H1 (cell line): ENCODE measurements around the gene LRRC27. TPM values are rescaled to one million over a fixed set of nuclear protein-coding genes. Genes with fewer than 3 reads are reported as not detected.
A peak's percentile ranks its signal among the peaks of the same experiment; 100 is the strongest.

ENCODE experiments used
- CTCF ChIA-PET: fragments of 300-600 bp; sonication (Branson Sonifier 250); formaldehyde crosslinking; loops from one replicate; lab custom pipeline; 2021; ENCODE audit not compliant: partially characterized antibody; lab: Charles Lee
- POLR2A ChIA-PET: fragments of 300-600 bp; sonication (Branson Sonifier 250); formaldehyde crosslinking; loops from one replicate; lab custom pipeline; 2021; ENCODE audit warnings: inconsistent platforms; ENCODE audit not compliant: partially characterized antibody; lab: Charles Lee
- DNase-seq, 2 experiments: peaks; one replicate each; pipeline versions ENCODE4 v3.0.0 to v3.0.0-alpha.2; 2010 to 2022; ENCODE audit warnings: low spot score in 2 of 2, low read depth in 1 of 2, mixed read lengths in 1 of 2
- FAIRE-seq: peaks from 2 replicates; lab custom pipeline; 2011; peaks lifted over from hg19 to GRCh38; lab: Jason Lieb, UNC
- H2AFZ ChIP-seq: 2 replicates; pipeline ENCODE4 v1.8.1; 2012; ENCODE audit warnings: low read length, inconsistent platforms
- H2AK5ac ChIP-seq: 2 replicates; pipeline ENCODE4 v1.6.1; 2013; ENCODE audit warnings: low read depth, low read length
- H2BK120ac ChIP-seq: replicated peaks from 2 replicates; pipeline ENCODE3; 2013; ENCODE audit warnings: low read depth, low read length, inconsistent platforms
- H2BK12ac ChIP-seq: 2 replicates; pipeline ENCODE4 v1.6.1; 2013; ENCODE audit warnings: low read depth, low read length
- H2BK15ac ChIP-seq: 2 replicates; pipeline ENCODE4 v1.6.1; 2013; ENCODE audit warnings: low read length
- H2BK20ac ChIP-seq: 2 replicates; pipeline ENCODE4 v1.6.1; 2013; ENCODE audit warnings: low read length
- H2BK5ac ChIP-seq: 2 replicates; pipeline ENCODE4 v1.6.1; 2013; ENCODE audit warnings: low read depth, low read length
- H3K14ac ChIP-seq: 2 replicates; pipeline ENCODE4 v1.6.1; 2013; ENCODE audit warnings: inconsistent platforms; ENCODE audit not compliant: insufficient read length
- H3K18ac ChIP-seq: 2 replicates; pipeline ENCODE4 v1.6.1; 2013; ENCODE audit warnings: low read length; ENCODE audit errors: extremely low read depth
- H3K23ac ChIP-seq: 2 replicates; pipeline ENCODE4 v1.6.1; 2013; ENCODE audit warnings: inconsistent platforms; ENCODE audit not compliant: insufficient read length
- H3K23me2 ChIP-seq: 2 replicates; pipeline ENCODE4 v1.6.1; 2013; ENCODE audit warnings: low read depth, low read length
- H3K27ac ChIP-seq: 2 replicates; pipeline ENCODE4 v1.6.1; 2011; ENCODE audit warnings: low read depth, low read length, inconsistent platforms
- H3K27me3 ChIP-seq, 4 experiments: replicated peaks in 1 of 4; 1 replicate in 1 of 4; 2 replicates in 3 of 4; pipeline versions ENCODE4 v1.6.1 to v1.8.1; 2011 to 2013; ENCODE audit warnings: low read length in 3 of 4, mild to moderate bottlenecking in 3 of 4, inconsistent platforms in 2 of 4, mixed read lengths in 2 of 4, moderate library complexity in 1 of 4; ENCODE audit not compliant: control insufficient read depth in 3 of 4, insufficient read depth in 3 of 4; ENCODE audit errors: extremely low read depth in 1 of 4
- H3K36me3 ChIP-seq, 4 experiments: 2 replicates each; pipeline versions ENCODE4 v1.6.1 to v1.8.1; 2011 to 2013; ENCODE audit warnings: mild to moderate bottlenecking in 4 of 4, low read length in 3 of 4, moderate library complexity in 2 of 4, control low read depth in 1 of 4, inconsistent platforms in 1 of 4; ENCODE audit not compliant: insufficient read depth in 4 of 4, control insufficient read depth in 2 of 4
- H3K4ac ChIP-seq: replicated peaks from 2 replicates; pipeline ENCODE3; 2013; ENCODE audit warnings: low read length, low read depth, mixed read lengths, inconsistent platforms; ENCODE audit not compliant: insufficient read length
- H3K4me1 ChIP-seq, 4 experiments: replicated peaks in 1 of 4; 1 replicate in 1 of 4; 2 replicates in 3 of 4; pipeline versions ENCODE4 v1.6.1 to v1.8.1; 2011 to 2013; ENCODE audit warnings: low read length in 3 of 4, inconsistent platforms in 2 of 4, mixed read lengths in 1 of 4; ENCODE audit not compliant: insufficient read depth in 4 of 4, control insufficient read depth in 3 of 4
- H3K4me2 ChIP-seq, 2 experiments: 2 replicates each; pipeline versions ENCODE4 v1.6.1 to v1.8.1; 2011 to 2013; ENCODE audit warnings: low read depth in 2 of 2, low read length in 2 of 2, control low read depth in 1 of 2, inconsistent platforms in 1 of 2, mild to moderate bottlenecking in 1 of 2; ENCODE audit not compliant: insufficient read depth in 1 of 2
- H3K4me3 ChIP-seq, 4 experiments: fragments of 200-600, 300-600 bp in 1 of 4; sonication (generic), shearing (Covaris generic), sonication (Bioruptor Twin) in 1 of 4; 2 replicates each; pipeline versions ENCODE4 v1.5.1 to v1.8.1; 2011 to 2016; ENCODE audit warnings: low read length in 4 of 4, low read depth in 3 of 4, control low read depth in 2 of 4, inconsistent platforms in 2 of 4, mild to moderate bottlenecking in 2 of 4, mixed read lengths in 1 of 4, moderate library complexity in 1 of 4; ENCODE audit not compliant: insufficient read depth in 2 of 4; ENCODE audit errors: extremely low read depth in 1 of 4
- H3K56ac ChIP-seq: replicated peaks from 2 replicates; pipeline ENCODE3; 2013; ENCODE audit warnings: low read depth, mild to moderate bottlenecking, mixed read lengths, low read length, inconsistent platforms; ENCODE audit not compliant: insufficient read length
- H3K79me1 ChIP-seq: 2 replicates; pipeline ENCODE4 v1.6.1; 2013; ENCODE audit warnings: low read depth, low read length, control low read depth
- H3K79me2 ChIP-seq, 2 experiments: 2 replicates each; pipeline versions ENCODE4 v1.6.1 to v1.8.1; 2012 to 2013; ENCODE audit warnings: low read length in 2 of 2, mild to moderate bottlenecking in 2 of 2, inconsistent platforms in 1 of 2; ENCODE audit not compliant: insufficient read depth in 2 of 2, control insufficient read depth in 1 of 2
- H3K9ac ChIP-seq, 4 experiments: replicated peaks in 1 of 4; 1 replicate in 1 of 4; 2 replicates in 3 of 4; pipeline versions ENCODE4 v1.6.1 to v1.8.1; 2011 to 2013; ENCODE audit warnings: low read depth in 3 of 4, low read length in 3 of 4, control low read depth in 2 of 4, mild to moderate bottlenecking in 2 of 4, moderate library complexity in 2 of 4, inconsistent platforms in 1 of 4; ENCODE audit errors: extremely low read depth in 1 of 4
- H3K9me3 ChIP-seq, 2 experiments: 2 replicates each; pipeline versions ENCODE4 v1.6.1 to v1.8.1; 2012 to 2013; ENCODE audit warnings: mild to moderate bottlenecking in 2 of 2, moderate library complexity in 2 of 2, control low read depth in 1 of 2, inconsistent platforms in 1 of 2, low read depth in 1 of 2, low read length in 1 of 2, mixed read lengths in 1 of 2; ENCODE audit not compliant: insufficient read depth in 2 of 2
- H4K20me1 ChIP-seq, 2 experiments: replicated peaks in 1 of 2; 2 replicates each; pipeline versions ENCODE3 to v1.8.1; 2011 to 2013; ENCODE audit warnings: inconsistent platforms in 2 of 2, low read length in 2 of 2, mild to moderate bottlenecking in 1 of 2; ENCODE audit not compliant: insufficient read depth in 2 of 2, control insufficient read depth in 1 of 2
- H4K5ac ChIP-seq: 2 replicates; pipeline ENCODE4 v1.6.1; 2013; ENCODE audit warnings: low read length, low read depth, mixed read lengths, inconsistent platforms; ENCODE audit not compliant: insufficient read length
- H4K8ac ChIP-seq: 2 replicates; pipeline ENCODE4 v1.8.0; 2013; ENCODE audit warnings: mild to moderate bottlenecking, moderate library complexity, low read length, inconsistent platforms; ENCODE audit not compliant: insufficient read depth; ENCODE audit errors: extremely low read depth
- H4K91ac ChIP-seq: replicated peaks from 2 replicates; pipeline ENCODE3; 2013; ENCODE audit warnings: low read length, mixed read lengths, inconsistent platforms; ENCODE audit not compliant: insufficient read length
- ATF2 ChIP-seq: IDR thresholded peaks from 2 replicates; pipeline ENCODE4 v1.6.1; 2012; ENCODE audit warnings: low read length, inconsistent platforms
- FOSL1 ChIP-seq: IDR thresholded peaks from 2 replicates; pipeline ENCODE4 v1.6.1; 2011; ENCODE audit warnings: mild to moderate bottlenecking, low read depth, low read length, moderate library complexity; ENCODE audit not compliant: insufficient read depth
- KDM5A ChIP-seq: fragments of 200-600 bp; IDR thresholded peaks from 2 replicates; pipeline ENCODE4 v1.7.1; 2012; ENCODE audit warnings: mild to moderate bottlenecking, low read length, inconsistent platforms, mixed read lengths
- NANOG ChIP-seq: IDR thresholded peaks from 2 replicates; pipeline ENCODE4 v1.6.1; 2011; ENCODE audit warnings: low read length, low read depth, mild to moderate bottlenecking, inconsistent platforms; ENCODE audit not compliant: insufficient read depth, poor library complexity, severe bottlenecking
- SP1 ChIP-seq: IDR thresholded peaks from 2 replicates; pipeline ENCODE4 v1.6.1; 2011; ENCODE audit warnings: low read depth, low read length
- SUZ12 ChIP-seq: fragments of 200-600 bp; sonication (generic); IDR thresholded peaks from 2 replicates; pipeline ENCODE4 v1.6.1; 2012; ENCODE audit warnings: mild to moderate bottlenecking, inconsistent platforms, low read length, moderate library complexity, mixed read lengths
- WGBS, 2 experiments: shearing (Covaris generic) in 1 of 2; methylation state at CpG; one replicate each; pipeline versions ENCODE4 v1.1.6 to v1.1.7; 2013 to 2015; ENCODE audit warnings: low lambda C conversion rate in 2 of 2, mixed read lengths in 2 of 2, inconsistent platforms in 1 of 2, low coverage in 1 of 2, missing lambda C conversion rate in 1 of 2; ENCODE audit not compliant: insufficient replicate concordance in 2 of 2, insufficient coverage in 1 of 2, insufficient read length in 1 of 2; ENCODE audit errors: extremely low coverage in 1 of 2, missing lambda C conversion rate in 1 of 2; 5-methylcytosine and 5-hydroxymethylcytosine counted together
- polyA plus RNA-seq, 7 experiments: library from polyadenylated mRNA; depleted of rRNA in 3 of 7; stranded (reverse) in 5 of 7; unstranded in 2 of 7; fragments of >200 nt in 5 of 7; fragments of 200-250 nt in 2 of 7; gene quantifications; 1 replicate in 5 of 7; 2 replicates in 1 of 7; 4 replicates in 1 of 7; pipeline versions ENCODE4 v1.2.1 to v1.2.3, GENCODE V29; 2011 to 2013; ENCODE audit warnings: missing spikeins in 2 of 7, mixed read lengths in 2 of 7
- total RNA-seq: library from RNA; stranded (reverse); fragmentation: NEBNext Ultra II Directional; extraction: Animal tissue kit (Norgen Biotek cat#: 25700); gene quantifications from 2 replicates; pipeline ENCODE4 v1.2.1, GENCODE V29; 2021

The LRRC27 gene
- total and polyA plus RNA-seq, 2 of the 8 experiments (the other 6 are each of a cell fraction or from before 2014, with no cell fraction given), result 1.2 to 3.8 TPM

GRCh38 chr10:132421847-132422751, 90.1 kb downstream of the LRRC27 start:
- Histone ChIP-seq H2AK5ac (0 out of 2 replicates have a peak overlapping the region, but pooled peaks have one; percentile 24), H2BK120ac (no peak overlapping the region), H4K91ac (peak overlapping the region; percentile 45), H2BK5ac (0 out of 2 replicates have a peak overlapping the region, but pooled peaks have one; percentile 30), H3K27ac (0 out of 2 replicates have a peak overlapping the region, but pooled peaks have one; percentile 48), H3K4me3 (no peak overlapping the region), H3K9ac (no peak overlapping the region), H3K23ac (no peak overlapping the region), H3K4ac (peak overlapping the region; percentile 21), H4K8ac (peak overlapping the region; percentile 75), H3K79me2 (no peaks in the 10 kb centered on the region), H3K18ac (no peak overlapping the region; the same call in 1 of the 2 replicates), H2BK15ac (no peak overlapping the region), H3K4me1 (peaks cover 9 to 36% (median 22%) of the 10 kb centered on the region in 4 experiments), H2BK12ac (0 out of 2 replicates have a peak overlapping the region, but pooled peaks have one; percentile 17), H2BK20ac (no peak overlapping the region), H2AFZ (no peak overlapping the region), H3K4me2 (no peak overlapping the region; a peak in 1 of 4 replicates), H3K79me1 (no peaks in the 10 kb centered on the region), H3K56ac (no peak overlapping the region), H3K9me3 (peaks cover 0 to 5% of the 10 kb centered on the region in 2 experiments; a peak in 1 of 4 replicates), H4K20me1 (peaks cover 0 to 4% of the 10 kb centered on the region in 2 experiments), H3K14ac (no peak overlapping the region), H3K23me2 (peaks cover 4% of the 10 kb centered on the region; the same call in 1 of the 2 replicates), H3K27me3 (no peaks in the 10 kb centered on the region), H4K5ac (peak overlapping the region; percentile 13), H3K36me3 (no peaks in the 10 kb centered on the region)
- ChIA-PET POLR2A (interaction anchor here (0.6 to 6.5 kb wide), 7 partner anchors 9 to 23 kb away, joined by 3 to 71 read pairs (median 3); no protein-coding TSS in a partner anchor), CTCF (interaction anchor here (0.6 to 3.1 kb wide), 9 partner anchors 10 to 233 kb away, joined by 3 to 19 read pairs (median 3); no protein-coding TSS in a partner anchor)
- TF ChIP-seq NANOG (no peak), SP1 (no peak), KDM5A (no peak), ATF2 (no peak), FOSL1 (no peak), SUZ12 (no peak)
- no peak for DNase-seq
- no peak for FAIRE-seq
- 82% methylated on average over 21 of the region's 30 CpGs; no CpG with 5 or more reads in 1 of the 2 experiments for WGBS, 2 experiments
